ENCODE results near the gene TLE2.

DNA sequence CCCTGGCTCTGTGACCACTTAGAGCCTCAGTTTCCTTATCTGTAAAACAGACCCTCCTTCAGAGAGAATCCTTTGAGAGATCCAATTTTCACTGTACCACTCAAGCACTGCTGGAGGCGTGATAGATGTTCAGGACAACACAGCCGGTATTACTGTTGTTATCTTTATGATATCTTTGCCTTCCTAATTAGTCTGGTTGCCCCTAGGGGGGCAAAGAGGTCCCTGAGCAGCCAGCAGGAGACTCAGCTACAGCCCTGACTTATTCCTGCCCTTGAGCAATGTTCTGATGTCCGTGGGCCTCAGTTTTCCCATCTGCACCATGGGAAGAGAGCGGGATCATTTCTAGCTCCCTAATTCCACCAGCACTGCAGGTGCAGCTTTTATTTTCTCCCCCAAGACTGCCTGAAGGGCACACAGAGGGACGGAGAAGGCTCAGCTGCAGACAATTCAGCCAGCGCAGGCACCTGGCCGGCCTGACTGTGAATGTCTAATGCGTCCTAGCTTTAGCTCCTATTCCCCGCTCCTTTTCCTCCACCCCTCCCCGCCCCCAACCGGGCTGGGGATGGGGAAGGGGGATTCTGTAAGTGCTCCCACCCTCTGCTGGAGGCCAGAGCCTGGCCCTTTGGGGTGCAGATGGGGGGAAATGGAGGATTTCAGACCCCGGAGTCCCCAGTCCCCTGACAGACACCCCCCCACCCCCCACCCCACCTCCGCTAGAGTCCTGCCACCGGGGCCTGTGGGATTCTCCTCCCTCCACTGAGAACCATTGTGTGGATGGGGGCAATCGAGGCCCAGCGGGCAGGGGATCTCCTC lies 17.0 kb upstream of the TLE2 start:
- TF ChIP-seq, protein P1, sequence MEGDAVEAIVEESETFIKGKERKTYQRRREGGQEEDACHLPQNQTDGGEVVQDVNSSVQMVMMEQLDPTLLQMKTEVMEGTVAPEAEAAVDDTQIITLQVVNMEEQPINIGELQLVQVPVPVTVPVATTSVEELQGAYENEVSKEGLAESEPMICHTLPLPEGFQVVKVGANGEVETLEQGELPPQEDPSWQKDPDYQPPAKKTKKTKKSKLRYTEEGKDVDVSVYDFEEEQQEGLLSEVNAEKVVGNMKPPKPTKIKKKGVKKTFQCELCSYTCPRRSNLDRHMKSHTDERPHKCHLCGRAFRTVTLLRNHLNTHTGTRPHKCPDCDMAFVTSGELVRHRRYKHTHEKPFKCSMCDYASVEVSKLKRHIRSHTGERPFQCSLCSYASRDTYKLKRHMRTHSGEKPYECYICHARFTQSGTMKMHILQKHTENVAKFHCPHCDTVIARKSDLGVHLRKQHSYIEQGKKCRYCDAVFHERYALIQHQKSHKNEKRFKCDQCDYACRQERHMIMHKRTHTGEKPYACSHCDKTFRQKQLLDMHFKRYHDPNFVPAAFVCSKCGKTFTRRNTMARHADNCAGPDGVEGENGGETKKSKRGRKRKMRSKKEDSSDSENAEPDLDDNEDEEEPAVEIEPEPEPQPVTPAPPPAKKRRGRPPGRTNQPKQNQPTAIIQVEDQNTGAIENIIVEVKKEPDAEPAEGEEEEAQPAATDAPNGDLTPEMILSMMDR (conservative IDR thresholded peaks at IDR 0.05; ENCODE audit: low read depth, low read length): no peak
- no peak for TF ChIP-seq EZH2phosphoT487 (IDR thresholded peaks at IDR 0.05; ENCODE audit: borderline replicate concordance, low read length)
